OCI-LY7 (cell line): ENCODE data around the gene CLEC2L. TPM values are rescaled to one million over a fixed set of nuclear protein-coding genes. Genes with fewer than 3 reads are reported as not detected.

Source experiments
- BruUV-seq: library from RNA; stranded (reverse); fragments of 400-500 nt; replicated peaks from 2 replicates; lab custom pipeline; 2021; lab: Mats Ljungman, UMichigan
- CTCF ChIA-PET: fragments of 300-600 bp; sonication (Branson Sonifier 250); formaldehyde crosslinking; loops from one replicate; lab custom pipeline; 2022; ENCODE audit warnings: antibody characterized with exemption; ENCODE audit not compliant: unreplicated experiment; lab: Charles Lee
- POLR2A ChIA-PET: fragments of 300-600 bp; sonication (Branson Sonifier 250); formaldehyde crosslinking; loops from one replicate; lab custom pipeline; 2022; ENCODE audit warnings: antibody characterized with exemption; lab: Charles Lee
- DNase-seq: peaks from one replicate; pipeline ENCODE4 v3.0.0-alpha.2; 2015; ENCODE audit warnings: low spot score
- H2AFZ ChIP-seq: fragments of 200-600 bp; sonication (generic), shearing (Covaris generic); 2 replicates; pipeline ENCODE4 v1.6.1; 2014; ENCODE audit warnings: mild to moderate bottlenecking, antibody characterized with exemption, low read length, moderate library complexity
- H3K27ac ChIP-seq: fragments of 200-600 bp; sonication (generic); 2 replicates; pipeline ENCODE4 v1.5.1; 2014; ENCODE audit warnings: mixed run types, low read depth, mild to moderate bottlenecking, moderate library complexity, low read length, inconsistent platforms; ENCODE audit not compliant: poor library complexity, severe bottlenecking
- H3K36me3 ChIP-seq: fragments of 200-600 bp; sonication (generic); 2 replicates; pipeline ENCODE4 v1.6.1; 2014; ENCODE audit warnings: mild to moderate bottlenecking, antibody characterized with exemption, low read length, moderate library complexity, mixed read lengths; ENCODE audit not compliant: insufficient read depth
- H3K4me1 ChIP-seq: fragments of 200-600 bp; sonication (generic); 2 replicates; pipeline ENCODE4 v1.5.1; 2014; ENCODE audit warnings: mild to moderate bottlenecking, low read length; ENCODE audit not compliant: insufficient read depth, poor library complexity, severe bottlenecking
- H3K4me2 ChIP-seq: fragments of 200-600 bp; sonication (generic); 2 replicates; pipeline ENCODE4 v1.6.1; 2014; ENCODE audit warnings: mild to moderate bottlenecking, low read length
- H3K4me3 ChIP-seq: fragments of 200-600 bp; sonication (generic); 2 replicates; pipeline ENCODE4 v1.5.1; 2014; ENCODE audit warnings: mild to moderate bottlenecking, low read depth, low read length; ENCODE audit not compliant: poor library complexity, severe bottlenecking
- H3K79me2 ChIP-seq: fragments of 200-600 bp; sonication (generic); 2 replicates; pipeline ENCODE4 v1.6.1; 2016; ENCODE audit warnings: low read depth, mild to moderate bottlenecking, low read length, moderate library complexity, mixed read lengths; ENCODE audit not compliant: insufficient read depth
- H3K9me2 ChIP-seq: fragments of 200-600 bp; sonication (generic); 2 replicates; pipeline ENCODE4 v1.6.1; 2016; ENCODE audit warnings: mild to moderate bottlenecking, low read length, mixed read lengths; ENCODE audit not compliant: insufficient read depth
- H3K9me3 ChIP-seq: fragments of 200-600 bp; sonication (generic); 2 replicates; pipeline ENCODE4 v1.6.1; 2014; ENCODE audit warnings: mild to moderate bottlenecking, mixed run types, low read length, mixed read lengths
- H4K20me1 ChIP-seq: fragments of 200-600 bp; sonication (generic); 2 replicates; pipeline ENCODE4 v1.6.1; 2014; ENCODE audit warnings: mild to moderate bottlenecking, antibody characterized with exemption, low read length, moderate library complexity, mixed read lengths; ENCODE audit not compliant: insufficient read depth
- EZH2phosphoT487 ChIP-seq: fragments of 200-600 bp; sonication (generic); IDR thresholded peaks from 2 replicates; pipeline ENCODE4 v1.6.1; 2018; ENCODE audit warnings: low read depth, borderline replicate concordance, mild to moderate bottlenecking, mixed run types, antibody characterized with exemption, low read length, moderate library complexity, mixed read lengths
- intact Hi-C: fragments of 100-400 bp; cut with micrococcal nuclease; formaldehyde crosslinking; loops from one replicate; pipeline ENCODE4 v1.10.0; 2022; ENCODE audit not compliant: unreplicated experiment
- total RNA-seq, 2 experiments: library from RNA; depleted of rRNA in 1 of 2; stranded (reverse); fragments of >200 nt in 1 of 2; shearing (Covaris generic) in 1 of 2; gene quantifications; 2 replicates each; pipeline ENCODE4 v1.2.3, GENCODE V29; 2014 to 2022
- TF ChIP-seq, protein P1 (sequence below): fragments of 200-600 bp; sonication (generic); conservative IDR thresholded peaks from 2 replicates; pipeline ENCODE4 v1.5.1; 2014; ENCODE audit warnings: mild to moderate bottlenecking, antibody characterized with exemption, low read length, moderate library complexity, mixed read lengths

The CLEC2L gene
- total RNA-seq, 2 experiments from 2014 or later = not detected

DNA sequence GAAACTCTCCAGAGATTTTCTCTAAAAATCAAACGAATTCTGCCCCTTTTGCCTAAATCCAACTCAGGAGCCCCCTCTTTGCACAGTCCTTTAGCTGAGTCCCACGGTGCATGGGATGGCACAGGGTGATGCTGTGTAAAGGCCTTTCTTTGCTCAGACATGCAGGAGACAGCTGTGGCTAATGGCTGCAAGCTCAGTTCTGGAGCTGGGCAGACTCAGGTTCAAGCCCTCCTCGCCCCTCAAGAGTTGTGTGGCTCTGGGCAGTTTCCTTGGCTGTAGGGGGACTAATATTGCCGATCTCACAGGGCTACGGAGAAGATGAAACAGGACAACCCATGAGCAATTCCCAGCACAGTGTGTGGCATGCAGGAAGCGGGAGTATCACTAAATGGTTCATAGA is 42.6 kb downstream of the CLEC2L start:
- H3K27ac ChIP-seq = no peak overlapping the region
- POLR2A ChIA-PET = interaction anchor here (0.6 kb wide), 1 partner anchor 39 kb away, joined by 3 read pairs; no protein-coding TSS in a partner anchor
- no peak overlapping the region for H3K4me3 ChIP-seq
- intact Hi-C loops = no loop called here
- H3K4me2 ChIP-seq = no peak overlapping the region
- no peaks in the 10 kb centered on the region for H3K9me2 ChIP-seq
- H2AFZ ChIP-seq = no peak overlapping the region
- BruUV-seq = no TSS peak
- H3K4me1 ChIP-seq = no peaks in the 10 kb centered on the region
- H3K36me3 ChIP-seq = no peaks in the 10 kb centered on the region
- TF ChIP-seq, protein P1, sequence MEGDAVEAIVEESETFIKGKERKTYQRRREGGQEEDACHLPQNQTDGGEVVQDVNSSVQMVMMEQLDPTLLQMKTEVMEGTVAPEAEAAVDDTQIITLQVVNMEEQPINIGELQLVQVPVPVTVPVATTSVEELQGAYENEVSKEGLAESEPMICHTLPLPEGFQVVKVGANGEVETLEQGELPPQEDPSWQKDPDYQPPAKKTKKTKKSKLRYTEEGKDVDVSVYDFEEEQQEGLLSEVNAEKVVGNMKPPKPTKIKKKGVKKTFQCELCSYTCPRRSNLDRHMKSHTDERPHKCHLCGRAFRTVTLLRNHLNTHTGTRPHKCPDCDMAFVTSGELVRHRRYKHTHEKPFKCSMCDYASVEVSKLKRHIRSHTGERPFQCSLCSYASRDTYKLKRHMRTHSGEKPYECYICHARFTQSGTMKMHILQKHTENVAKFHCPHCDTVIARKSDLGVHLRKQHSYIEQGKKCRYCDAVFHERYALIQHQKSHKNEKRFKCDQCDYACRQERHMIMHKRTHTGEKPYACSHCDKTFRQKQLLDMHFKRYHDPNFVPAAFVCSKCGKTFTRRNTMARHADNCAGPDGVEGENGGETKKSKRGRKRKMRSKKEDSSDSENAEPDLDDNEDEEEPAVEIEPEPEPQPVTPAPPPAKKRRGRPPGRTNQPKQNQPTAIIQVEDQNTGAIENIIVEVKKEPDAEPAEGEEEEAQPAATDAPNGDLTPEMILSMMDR = no peak
- no peak for TF ChIP-seq EZH2phosphoT487
- CTCF ChIA-PET = no interaction called here
- no peaks in the 10 kb centered on the region for H3K79me2 ChIP-seq
- H3K9me3 ChIP-seq = no peaks in the 10 kb centered on the region
- H4K20me1 ChIP-seq = no peaks in the 10 kb centered on the region
- DNase-seq = no peak

DNA sequence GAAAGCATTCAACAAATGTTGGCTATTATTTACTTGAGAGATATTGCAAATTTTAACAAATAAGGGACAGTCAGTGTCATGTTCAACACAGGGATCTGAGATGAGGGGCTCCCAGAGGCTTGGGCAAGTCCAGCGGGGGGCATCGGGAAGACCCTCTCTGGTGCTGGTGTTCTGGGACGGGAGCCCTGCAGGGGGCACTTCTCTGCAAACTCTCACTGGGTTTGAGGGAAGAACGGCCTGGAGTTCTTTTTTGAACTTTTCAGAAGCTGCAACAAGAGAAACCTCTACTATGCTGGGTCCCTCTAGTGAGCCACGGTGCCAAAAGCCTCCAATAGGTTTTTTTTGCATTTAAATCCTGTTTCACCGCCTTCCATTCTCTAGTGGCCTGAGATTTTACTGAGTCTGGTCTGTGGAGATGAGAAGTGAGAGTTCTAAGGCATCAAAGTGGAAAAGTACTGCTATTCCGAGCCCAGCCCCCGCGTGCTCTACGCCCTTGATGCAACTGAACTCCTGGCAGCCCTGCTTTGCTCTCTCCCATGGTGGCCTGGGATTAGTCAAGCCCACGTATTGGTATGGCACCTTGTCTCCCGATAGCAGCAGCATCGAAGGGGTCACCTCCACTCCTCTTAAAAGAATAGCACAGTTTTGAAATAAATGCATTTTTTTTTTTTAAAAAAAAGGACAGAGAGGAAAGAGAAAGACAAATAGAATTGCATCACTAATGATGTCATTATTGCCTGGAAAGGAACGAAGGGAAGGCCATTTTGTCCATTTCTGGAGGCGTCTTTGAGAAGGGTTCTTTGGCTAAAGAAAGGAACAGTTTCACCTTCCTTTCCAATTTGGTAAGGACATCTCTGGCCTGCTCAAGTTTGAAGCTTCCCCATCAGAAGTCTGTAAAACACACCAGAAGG is 43.5 kb downstream of the CLEC2L start:
- Histone ChIP-seq H4K20me1 (no peaks in the 10 kb centered on the region), H3K9me3 (no peaks in the 10 kb centered on the region), H3K79me2 (no peaks in the 10 kb centered on the region), H3K4me3 (no peak overlapping the region), H3K9me2 (no peaks in the 10 kb centered on the region), H3K4me1 (no peaks in the 10 kb centered on the region), H3K27ac (no peak overlapping the region), H2AFZ (no peak overlapping the region), H3K4me2 (no peak overlapping the region), H3K36me3 (no peaks in the 10 kb centered on the region)
- DNase-seq = no peak
- BruUV-seq = no TSS peak
- TF ChIP-seq, protein P1 = no peak
- no peak for TF ChIP-seq EZH2phosphoT487
- ChIA-PET CTCF (no interaction called here), POLR2A (no interaction called here)
- intact Hi-C loops = no loop called here
